HG03066 (cell line): ENCODE measurements around the gene EML3.
"Not testable (repeated sequence)": the region's sequence is repeated elsewhere in the genome, so short reads cannot be mapped to it uniquely, and the experiment has no call there.

ENCODE experiments used
- ATAC-seq: cut with Tn5 transposase; IDR thresholded peaks from one replicate; pipeline ENCODE4 v1.9.1; 2021; ENCODE audit warnings: low read depth; ENCODE audit not compliant: unreplicated experiment

The EML3 gene

DNA sequence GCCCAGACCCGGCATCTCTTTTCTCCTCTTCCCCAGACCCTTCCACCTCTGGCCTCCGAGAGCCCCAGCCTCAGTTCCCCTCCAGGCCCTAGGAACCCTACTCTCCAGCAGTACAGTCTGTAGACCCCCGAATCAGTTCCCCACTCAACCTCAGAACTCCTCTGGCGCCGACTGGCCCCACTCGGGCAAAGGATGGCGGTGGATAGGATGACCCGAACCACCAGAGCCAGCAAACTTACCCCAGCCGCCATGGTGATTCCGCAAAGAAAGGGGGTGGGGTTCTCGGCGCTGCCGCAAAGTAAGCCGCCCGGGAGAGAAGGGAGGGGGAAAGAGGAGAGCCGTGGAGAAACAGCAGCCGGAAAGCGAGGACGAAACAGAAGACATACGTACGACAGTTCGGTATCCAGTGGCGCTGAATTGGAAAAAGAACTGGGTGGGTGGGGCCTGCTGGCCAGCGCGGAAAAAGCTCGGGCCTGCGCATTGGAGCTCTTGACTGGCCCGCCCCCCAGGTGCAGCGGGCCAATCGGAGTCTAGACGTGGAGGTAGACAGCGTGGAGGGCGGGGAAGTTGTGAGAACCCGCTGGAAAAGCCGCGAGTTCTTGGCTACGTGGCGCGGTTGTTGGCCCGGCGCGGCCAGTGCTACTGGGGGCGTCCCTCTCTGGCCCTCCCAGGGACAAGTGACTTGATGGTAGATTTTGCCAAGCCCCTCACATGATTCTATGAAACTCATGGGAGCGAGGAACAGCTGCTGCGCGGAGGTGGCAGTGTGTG, 38.8 kb downstream of the EML3 start, which contains the start of gene EEF1G:
EEF1G (minus strand) TSS at position 300 of the 771 bp plus-strand sequence; CDS start at position 251, 49 bp downstream.
- peak; percentile 84 for ATAC-seq

DNA sequence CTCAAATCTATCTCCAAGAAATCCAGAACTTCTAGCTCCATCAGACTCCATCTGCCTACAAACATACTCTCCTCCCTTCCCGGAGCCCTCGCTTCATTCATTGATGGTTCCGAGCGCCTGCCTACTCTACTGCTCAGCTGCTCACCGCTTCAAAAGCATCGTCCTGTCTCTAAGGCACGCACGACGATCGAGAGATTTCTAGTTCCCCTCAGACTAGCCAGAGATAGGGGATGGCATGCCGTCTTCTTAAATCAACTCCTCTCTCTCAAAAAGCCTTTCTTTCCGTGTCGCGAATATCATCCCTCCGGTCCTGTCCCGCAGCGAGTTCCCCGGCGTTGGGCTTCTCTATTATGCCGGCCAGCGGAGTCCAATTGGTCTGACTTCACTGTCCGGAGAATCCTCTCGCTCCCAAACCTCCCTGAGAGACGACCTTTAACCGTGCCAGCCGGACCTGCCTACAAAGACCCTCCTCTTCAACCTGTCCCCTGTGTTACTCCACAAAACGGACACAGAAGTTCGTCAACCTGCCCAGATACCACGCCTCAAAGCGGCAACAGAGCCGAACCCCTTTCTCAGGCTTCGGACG, 39.5 kb downstream of the EML3 start:
- no peak for ATAC-seq

DNA sequence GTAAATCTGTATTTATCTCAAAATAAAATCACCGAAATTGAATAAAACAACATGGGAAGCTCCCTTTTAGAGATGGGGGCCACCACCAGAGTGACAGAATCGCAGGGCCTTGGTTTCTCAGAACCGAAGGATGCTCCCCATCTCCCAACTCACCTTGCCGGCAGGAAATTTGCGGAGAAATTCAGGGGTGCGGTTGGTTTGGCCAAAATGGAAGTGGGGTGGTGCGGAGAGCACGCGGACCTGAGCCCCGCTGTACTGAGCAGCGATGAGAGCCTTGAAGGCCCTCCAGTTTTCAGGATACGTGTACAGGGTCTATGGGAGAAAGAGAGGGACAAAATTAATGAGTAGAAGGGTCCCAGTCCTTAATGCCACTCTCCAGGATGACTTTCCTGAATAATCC, 40.1 kb downstream of the EML3 start:
- no peak for ATAC-seq

DNA sequence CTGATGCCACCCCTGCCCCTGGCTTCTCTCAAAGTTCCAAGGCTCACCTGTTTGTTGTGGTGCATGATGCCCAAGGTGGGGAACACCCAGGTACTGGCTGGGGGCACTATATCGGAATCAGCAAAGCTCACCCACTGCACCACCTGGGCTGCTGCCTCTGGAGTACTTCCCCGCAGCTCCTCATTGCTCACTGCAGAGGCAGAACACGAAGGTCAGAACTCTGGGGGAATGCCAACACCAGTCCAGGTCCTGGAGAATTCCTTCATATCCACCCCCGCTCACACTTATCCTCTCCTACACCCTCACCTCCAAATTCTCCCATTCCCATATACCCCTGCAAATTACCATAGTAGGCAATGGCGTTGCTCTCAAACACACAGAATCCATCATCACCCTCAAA, 41.1 kb downstream of the EML3 start:
- not testable (repeated sequence) for ATAC-seq

DNA sequence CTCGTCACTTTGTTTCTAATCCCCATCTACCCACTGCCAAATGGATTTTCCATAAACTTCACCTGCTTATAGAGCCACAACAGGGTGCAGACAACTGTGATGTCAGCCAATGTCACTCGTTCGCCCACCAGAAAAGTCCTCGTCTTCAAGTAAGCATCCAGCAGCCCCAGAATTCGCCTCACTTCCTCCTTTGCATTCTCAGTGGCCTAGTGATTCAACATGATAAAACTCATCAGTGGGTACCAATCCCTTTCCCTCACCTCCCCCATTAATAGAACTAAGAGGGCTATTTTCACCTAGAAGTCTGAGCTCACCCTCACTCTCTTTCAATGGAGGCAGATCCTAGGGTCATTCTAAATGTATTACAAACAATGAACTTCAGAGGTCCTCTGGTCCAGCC, 41.7 kb downstream of the EML3 start:
- not testable (repeated sequence) for ATAC-seq

DNA sequence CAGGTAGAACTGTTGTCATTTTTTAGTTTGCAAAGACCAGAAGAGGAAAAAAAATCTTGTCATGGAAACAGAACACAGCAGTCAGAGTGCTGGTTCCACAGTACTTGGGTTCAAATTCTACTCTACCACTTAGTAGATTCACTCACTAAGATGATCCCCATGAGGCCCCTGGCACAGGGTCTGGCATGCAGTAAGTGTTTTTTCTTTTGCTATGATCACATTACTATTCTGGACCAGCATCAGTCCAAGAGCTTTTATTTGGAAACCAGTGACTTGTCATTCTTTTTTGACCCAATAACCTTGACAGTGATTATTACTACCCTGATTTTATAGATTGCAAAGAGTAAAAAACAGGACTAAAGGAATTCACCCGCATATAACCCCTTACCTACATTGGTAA, 43.0 kb downstream of the EML3 start:
- no peak for ATAC-seq

DNA sequence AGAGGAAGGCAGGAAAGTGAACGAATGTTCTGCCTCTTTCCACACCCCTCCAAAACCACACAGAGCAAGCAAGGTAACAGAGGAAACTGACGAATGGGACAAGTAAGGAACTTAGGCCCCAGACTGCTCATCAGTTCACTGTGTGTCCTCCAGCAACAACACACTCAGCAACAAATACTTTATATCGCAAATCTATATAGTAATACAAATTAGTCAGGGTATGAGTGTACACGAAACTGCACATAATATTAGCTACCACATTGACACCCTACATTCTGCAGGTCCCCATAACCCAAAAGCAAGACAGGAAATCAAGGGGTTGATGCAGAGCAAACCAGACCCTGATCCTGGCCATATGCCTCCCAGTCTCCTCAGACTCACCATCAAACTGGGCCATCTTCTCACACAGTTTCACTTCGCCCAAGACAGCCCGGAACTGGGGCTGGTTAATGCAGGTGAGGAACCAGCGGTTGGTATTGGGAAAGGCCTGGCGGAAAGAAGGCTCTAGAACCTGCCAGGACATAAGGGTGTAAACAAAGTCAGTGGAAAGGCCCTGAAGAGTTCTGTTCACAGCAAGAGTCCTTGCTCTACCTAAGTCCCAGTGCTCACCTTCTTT, 45.4 kb downstream of the EML3 start:
- no peak for ATAC-seq

DNA sequence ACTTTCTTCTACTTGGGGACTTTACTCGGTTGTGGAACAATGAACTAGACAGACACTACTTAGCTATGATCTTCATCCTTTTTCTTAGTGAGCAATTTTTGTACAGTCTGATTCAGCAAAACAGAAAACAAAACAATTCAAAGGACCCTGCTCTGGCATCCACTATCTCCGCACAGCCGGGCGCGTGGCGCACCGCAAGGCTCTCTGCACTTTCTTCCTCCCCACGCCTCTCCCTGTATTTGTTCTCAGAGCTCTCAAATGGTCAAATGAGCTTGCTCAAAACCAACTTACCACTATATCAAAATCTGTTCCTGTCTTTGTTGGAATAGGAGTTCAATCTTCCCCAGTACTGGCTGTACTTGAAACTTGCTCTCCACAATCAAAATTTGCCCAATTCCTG, 46.3 kb downstream of the EML3 start:
- no peak for ATAC-seq

DNA sequence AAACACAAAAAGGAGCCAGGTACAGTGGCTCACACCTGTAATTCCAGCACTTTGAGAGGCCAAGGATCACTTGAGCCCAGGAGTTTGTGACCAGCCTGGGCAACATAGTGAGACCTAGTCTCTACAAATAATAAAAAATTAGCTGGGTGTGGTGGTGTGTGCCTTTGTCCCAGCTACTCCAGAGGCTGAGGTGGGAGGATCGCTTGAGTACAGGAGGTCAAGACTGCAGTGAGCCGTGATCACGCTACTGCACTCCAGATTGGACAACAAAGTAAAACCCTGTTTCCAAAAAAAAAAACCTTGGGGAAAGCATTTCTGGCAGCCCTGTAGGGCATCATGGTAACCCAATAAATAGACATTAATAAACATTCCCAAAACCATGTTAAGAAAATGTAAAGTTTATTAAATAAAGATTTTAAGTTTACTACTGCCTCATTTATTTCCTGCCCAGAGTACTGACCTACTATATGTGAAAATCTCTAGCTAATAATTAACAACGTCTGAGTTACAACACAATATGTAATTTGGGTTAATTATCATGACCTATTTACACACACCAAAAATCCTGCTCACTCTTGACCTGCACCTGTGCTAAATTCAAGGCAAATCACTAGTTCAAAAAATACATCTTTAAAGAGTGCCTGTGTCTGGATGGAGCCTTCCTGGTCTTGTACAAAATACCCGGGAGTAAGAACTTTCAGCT, 47.3 kb downstream of the EML3 start:
- no peak for ATAC-seq

DNA sequence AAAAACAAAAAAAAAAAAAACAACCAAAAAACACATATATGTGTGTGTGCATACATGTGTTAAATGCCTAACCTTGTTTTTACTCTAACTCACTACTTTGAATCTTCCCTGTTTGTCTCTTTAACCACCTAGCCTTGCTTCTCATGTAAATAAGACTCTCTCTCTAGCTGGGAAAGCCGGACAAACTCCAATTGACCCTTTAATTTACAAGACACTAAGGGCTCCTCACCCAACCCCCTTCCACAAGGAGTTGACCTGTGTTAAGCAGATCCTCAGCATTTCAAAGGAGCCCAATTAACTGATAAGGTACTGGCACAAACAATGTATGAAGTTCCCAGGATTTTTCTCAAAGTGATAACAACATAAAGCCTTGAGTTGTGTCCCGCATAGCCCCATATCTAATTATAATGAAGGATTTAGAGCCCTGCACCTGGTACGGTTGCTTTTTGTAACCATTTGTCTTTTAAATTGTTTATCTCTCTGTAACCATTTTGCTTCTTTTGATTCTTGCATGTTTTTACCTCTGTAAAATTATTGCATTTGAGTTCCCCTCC, 50.8 kb downstream of the EML3 start:
- ATAC-seq: not testable (repeated sequence)

DNA sequence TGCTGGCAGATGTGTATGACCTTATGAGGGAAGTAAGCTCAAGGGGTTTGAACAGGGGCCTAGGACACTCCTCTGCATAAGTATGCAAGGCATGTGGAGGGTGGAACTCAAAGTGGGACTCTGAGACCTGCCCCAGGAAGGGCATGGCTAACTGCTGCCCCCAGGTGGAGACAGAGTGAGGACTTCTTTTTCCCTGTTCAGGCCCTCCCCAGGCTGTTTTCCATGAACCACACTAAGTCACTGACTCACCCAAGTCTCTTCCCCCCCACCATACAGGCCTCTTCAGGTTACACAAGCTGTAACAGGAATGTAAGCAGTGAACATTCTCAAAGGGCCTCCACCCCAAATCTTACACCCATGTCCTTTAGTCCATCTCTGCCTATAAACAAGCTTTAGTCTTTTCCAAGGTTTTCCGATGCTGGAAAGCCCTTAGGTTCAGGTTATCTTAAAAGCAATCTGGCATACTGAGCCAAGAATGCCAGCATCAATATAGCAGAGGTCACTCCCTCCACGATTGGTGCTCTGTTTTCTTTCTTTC, 51.9 kb downstream of the EML3 start:
- no peak for ATAC-seq

DNA sequence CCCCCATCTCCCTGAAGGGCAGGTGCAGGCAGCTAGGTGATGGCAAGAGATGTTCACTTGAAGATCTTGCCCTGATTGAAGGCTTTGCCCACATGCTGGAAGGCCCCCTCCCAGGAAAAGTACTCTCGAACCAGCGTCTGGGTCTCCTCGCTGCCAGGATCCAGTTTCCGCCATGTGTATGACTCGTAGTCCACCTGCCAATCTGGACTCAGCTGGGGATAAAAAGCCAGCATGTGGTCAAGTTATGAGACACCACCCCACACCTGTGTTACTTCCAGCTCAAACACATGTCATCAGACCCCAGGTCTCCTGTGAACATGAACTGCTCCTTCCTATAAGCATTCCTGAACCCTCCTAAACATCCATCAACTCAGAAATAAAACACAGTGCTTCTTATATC, 52.9 kb downstream of the EML3 start:
- not testable (repeated sequence) for ATAC-seq

DNA sequence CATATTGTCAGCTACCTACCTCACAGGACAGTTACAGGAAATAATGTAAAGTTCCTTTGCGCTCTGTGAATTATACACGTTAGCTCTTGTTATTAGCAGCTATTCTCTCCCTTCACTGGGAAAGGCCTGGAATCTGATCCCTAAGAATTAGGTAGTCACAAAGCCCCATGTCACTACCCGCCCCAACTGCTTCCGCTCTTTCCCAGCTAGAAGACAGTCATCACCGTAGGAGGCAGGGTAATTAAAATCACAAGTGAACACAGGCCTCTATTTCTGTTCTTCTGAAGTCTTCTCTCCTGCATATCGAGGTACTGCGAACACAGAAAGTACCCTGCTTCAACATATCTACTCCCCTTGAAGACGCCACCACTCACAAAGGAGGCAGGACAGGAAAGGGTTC, 53.4 kb downstream of the EML3 start:
- ATAC-seq: no peak

DNA sequence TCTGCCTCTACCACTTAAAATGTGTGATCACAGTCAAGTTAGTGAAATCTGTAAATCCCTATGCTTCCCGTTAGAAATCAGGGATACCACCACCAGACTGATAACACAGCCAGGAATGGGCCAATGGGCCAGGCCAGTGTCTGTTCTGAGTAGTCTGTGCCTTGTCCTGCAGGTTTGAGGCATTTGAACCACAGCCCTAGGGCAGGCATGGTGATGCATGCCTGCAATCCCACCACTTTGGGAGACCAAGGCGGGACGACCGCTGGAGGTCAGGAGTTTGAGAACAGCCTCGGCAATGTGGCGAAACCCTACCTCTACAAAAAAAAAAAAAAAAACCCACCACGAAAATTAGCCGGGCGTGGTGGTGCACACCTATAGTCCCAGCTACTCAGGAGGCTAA, 53.9 kb downstream of the EML3 start:
- ATAC-seq: no peak

DNA sequence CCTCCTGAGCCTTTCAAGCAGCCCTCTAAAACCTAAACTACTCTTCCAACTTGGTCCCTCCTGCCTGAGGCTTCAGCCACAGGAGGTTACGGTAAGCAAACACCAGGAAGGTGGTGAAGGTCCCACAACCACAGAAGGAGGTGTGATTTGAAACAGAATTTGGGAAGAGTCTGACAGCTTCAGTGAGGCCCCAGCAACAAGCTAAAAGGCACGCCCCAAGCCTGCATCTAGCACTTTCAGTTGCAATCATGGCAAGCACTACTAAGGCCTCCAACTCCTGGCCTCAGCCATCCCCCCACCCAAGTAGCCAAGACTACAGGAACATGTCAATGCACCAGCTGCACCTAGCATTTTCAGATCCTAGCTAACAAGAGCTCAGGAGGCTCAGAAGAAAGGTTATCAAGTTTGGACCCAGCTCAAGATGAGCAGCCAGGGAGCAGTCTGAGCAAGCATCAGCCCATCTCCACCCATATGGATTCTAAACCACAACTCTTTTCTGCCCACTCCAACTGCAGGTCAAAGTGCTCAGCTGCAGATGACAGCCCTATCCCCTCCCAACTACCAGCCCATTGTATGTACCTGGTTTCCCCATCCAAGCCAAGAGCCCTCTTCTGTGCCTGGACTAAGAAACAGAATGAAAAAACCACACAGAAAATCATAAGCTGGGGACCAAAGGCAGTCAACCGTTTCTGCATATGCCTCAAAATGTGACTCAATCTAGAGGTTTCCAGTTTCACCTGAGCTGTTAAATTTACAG, 55.5 kb downstream of the EML3 start:
- peak; percentile 37 for ATAC-seq

DNA sequence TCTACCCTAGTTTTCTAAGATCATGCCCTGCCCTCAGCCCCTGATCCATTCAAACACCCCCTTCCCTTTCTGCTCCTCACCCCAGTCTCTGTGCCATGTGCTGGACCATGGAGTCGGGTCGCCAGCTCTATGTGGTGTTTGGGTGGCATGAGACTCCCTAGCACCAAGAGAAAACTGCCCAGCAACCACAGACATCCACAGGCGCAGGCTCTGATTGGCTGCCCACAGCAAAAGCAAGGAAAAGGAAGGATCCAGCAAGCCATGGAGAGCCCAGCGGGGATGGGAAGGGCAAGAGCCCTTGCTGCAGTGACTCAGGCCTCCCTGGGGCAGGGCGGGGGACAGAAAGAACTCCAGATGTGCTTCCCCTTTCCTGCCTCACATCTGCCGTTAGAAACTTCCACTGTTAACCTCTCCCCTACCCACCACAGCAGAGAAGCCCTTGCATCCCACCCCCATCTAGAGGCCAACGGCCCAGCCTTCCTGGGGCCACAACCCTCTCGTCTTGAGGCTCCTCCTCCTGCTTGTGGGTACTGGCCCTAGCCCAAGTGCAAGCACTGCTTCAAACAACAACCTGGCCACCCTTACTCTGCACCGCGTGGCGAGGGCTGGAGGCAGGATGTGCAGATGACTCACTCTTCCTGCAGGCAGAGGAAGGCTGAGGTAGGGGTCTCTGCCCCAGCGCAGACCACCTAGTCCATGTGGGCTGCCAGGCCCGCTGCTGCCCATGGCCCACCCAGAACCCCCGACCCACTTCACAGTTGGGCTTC, 56.3 kb downstream of the EML3 start:
- ATAC-seq: peak; percentile 29

DNA sequence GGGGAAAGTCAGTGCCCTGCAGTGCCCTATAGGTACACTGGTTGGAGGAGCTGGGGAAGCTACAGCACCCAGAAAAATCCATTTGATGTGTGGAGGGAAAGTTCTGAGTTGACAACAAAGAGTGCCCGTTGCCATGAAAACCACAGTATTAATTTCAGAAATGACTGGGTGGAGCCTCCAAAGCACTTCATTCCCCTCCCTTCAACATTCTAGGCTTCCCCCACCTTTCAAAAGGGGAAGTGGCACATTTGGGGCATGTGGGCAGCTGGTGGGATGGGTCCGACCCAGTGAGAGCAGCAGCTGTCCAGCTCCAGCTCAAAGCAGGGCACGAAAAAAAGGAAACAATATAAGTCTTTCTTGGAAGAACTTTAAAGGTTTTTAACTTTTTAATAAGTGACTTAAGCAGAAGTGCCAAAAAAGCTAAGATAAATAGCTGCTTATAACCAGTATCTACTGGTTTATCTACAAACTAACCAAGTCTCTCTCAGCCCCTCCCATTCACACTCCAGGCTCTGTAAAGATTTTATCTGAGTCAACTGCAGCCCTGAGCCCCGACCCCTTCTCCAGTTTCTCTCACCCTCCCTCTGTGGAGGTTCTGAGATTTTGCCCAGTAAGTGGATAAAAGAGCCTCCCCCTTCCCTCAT, 57.0 kb downstream of the EML3 start:
- ATAC-seq: no peak

DNA sequence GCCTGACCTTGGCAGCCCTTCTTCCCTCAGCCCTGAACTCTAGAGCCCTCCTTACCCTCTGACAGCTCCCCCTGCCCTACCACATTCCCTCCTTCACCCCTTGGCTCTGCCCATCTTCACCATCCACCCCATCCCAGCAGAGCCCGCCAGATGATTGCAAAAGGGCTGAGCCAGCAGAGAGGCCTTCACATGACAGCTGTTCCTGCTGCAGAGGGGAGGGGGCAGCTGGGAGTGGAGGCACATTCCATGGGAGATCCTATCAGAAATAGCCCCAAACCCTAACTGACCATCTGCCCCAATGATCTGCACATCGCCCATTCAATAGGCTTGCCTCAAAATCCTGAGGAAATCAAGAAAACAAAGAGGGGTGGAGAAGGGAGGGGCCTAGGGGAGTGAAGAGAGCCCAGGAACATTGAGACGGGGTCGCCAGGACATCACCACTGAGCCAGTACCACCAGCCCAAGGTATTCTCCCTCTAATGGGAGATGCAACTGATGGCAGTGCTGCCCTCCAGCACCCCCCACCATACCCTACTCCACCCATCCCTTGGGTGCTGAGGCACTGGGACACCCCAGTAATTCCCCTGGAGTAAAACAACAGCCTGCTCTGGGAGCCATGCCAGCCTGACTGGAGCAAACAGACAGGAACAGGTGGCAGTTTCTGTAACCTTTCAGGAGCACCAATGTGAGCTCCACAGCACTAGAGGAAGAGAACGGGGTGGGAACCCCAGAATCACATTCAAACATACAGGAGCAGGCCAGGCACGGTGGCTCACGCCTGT, 58.0 kb downstream of the EML3 start:
- no peak for ATAC-seq
